ENCODE measurements around the gene ZCWPW1. TPM values are rescaled to one million over a fixed set of nuclear protein-coding genes. Genes with fewer than 3 reads are reported as not detected.
A peak's percentile ranks its signal among the peaks of the same experiment; 100 is the strongest.

The ZCWPW1 gene
- total RNA-seq, 1 experiment from 2014 or later: 5.2 TPM

DNA sequence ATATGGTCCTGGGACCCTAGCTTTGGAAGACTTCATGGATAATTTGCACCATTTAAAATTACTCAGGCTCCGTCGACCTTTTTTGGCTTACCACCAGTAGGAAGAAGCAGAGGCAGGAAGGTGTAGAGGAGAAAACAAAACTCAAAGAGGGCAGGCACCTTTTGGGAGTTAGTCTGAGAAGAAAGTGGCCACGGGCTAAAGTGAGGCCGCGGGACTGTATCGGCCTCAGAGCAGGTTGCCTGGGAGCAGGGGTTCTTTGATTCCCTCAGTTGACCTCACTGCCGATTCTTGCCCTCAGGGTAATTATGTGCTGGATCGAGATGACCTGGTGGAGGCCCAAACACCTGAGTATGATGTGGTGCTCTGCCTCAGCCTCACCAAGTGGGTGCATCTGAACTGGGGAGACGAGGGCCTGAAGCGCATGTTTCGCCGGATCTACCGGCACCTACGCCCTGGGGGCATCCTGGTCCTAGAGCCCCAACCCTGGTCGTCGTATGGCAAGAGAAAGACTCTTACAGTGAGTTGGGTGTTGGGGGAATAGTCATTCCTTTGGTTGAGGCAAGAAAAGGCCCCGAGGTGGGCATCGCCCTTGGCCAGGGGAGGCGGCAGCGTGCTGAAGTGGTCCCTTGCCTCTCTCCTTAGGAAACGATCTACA, 4.2 kb upstream of the ZCWPW1 start:
- no peak for DNase-seq (ENCODE audit: low read depth)

DNA sequence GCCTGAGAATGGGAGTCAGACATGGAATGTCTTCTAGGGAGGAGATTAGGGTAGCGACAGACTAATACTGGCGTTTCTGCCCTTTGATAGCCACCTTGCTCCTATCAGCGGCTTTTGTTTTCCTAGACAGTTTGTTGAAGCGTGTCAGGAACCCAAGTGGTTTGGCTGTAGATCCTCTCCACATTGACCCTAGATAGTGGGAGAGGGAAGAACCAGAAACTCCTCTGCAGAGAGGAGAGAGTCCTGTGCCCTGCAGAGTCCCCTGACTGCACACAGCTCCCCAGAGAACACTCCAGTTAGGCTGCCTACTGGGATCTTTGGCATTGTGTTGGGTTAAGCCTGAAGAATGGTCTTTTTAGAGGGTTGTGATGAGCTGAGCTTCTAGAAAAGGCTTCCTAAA, 3.5 kb upstream of the ZCWPW1 start:
- no peak for DNase-seq (ENCODE audit: low read depth)

DNA sequence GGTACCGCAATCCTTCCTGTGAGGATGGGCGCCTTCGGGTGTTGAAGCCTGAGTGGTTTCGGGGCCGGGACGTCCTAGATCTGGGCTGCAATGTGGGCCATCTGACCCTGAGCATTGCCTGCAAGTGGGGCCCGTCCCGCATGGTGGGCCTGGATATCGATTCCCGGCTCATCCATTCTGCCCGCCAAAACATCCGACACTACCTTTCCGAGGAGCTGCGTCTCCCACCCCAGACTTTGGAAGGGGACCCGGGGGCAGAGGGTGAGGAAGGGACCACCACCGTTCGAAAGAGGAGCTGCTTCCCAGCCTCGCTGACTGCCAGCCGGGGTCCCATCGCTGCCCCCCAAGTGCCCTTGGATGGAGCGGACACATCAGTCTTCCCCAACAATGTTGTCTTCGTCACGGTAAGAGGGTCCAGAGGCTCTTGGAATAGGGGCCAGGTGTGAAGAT, 2.8 kb upstream of the ZCWPW1 start:
- no peak for DNase-seq (ENCODE audit: low read depth)

DNA sequence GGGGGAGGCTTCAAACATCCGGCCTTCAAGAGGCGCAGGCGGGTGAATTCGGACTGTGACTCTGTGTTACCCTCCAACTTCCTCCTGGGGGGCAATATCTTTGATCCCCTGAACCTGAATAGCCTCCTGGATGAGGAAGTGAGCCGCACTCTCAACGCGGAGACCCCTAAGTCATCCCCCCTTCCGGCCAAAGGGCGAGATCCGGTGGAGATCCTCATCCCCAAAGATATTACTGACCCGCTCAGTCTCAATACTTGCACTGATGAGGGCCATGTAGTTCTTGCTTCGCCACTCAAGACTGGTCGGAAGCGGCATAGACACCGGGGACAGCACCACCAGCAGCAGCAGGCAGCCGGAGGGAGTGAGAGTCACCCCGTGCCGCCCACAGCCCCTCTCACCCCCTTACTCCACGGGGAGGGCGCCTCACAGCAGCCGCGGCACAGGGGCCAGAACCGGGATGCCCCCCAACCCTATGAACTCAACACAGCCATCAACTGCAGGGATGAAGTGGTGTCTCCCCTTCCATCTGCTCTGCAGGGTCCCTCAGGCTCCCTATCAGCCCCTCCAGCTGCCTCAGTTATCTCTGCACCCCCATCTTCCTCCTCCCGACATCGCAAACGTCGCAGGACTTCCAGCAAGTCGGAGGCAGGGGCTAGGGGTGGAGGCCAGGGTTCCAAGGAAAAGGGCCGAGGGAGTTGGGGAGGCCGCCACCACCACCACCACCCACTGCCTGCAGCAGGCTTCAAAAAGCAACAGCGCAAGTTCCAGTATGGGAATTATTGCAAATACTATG, 2.2 kb upstream of the ZCWPW1 start:
- DNase-seq (ENCODE audit: low read depth): no peak

DNA sequence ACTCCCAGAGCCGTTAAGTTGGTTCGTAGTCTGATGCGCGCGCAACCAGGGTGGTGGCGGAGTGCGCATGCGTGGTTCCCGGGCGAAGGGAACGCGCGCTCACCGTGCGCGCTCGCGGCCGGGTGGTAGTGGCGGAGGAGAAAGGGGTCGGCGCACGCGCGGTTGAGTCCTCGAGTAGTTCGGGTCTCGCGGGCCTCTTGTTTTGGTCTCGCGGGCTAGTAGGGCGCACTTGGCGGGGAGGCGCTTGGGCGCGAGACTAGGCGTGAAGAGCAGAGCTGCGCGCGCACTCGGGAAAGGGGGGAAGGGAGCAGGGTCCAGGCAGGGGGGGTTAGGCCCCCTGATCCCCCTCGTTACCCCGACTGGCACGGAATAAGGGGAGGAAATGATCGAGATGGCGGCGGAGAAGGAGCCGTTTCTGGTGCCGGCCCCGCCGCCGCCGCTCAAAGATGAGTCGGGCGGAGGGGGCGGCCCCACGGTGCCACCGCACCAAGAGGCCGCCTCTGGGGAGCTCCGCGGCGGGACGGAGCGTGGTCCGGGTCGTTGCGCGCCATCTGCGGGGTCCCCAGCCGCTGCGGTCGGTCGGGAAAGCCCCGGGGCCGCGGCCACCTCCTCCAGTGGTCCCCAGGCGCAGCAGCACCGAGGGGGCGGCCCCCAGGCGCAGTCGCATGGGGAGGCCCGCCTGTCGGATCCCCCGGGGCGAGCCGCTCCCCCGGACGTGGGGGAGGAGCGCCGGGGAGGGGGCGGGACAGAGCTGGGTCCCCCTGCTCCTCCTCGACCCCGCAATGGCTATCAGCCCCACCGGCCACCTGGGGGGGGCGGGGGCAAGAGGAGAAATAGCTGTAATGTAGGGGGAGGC, 1.4 kb upstream of the ZCWPW1 start, which contains the start of gene MEPCE:
TSS of gene MEPCE (plus strand) at position 195 of the 856 bp plus-strand sequence. CDS start at position 383, 188 bp downstream.
- peak; percentile 95 for DNase-seq (ENCODE audit: low read depth)

DNA sequence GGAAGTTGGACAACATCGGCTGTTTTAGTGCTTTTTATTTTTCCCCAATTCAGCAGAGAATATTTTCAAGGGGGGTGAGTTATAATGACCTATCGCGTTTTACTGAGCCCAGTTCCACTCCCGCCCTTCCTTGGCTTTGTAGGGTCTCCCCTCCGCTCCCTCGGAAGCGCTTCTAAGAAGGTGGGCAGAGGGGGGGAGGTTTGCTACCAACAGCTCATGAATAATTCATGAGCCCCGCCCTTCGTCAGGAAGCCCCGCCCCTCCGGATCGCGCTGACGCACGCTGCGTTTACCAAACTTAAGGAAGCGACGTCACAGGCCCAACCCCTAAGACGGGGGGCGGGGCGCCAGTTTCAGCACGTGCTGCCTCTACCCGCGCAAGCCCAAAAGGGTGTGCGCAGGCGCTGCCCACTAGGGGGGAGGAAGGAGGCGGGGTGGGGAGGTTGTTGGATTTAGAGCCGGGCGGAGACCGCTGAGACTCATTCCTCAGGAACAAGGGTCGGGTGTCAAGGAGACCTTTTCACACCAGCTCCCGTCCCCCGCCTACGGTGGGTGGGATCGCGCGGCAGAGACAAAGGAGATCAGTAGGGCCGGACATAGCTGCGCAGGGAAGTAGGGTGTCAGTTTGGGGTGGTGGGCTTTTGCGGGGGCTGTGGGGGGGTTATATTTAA, 599 bp upstream of the ZCWPW1 start:
- peak; percentile 99 for DNase-seq (ENCODE audit: low read depth)

DNA sequence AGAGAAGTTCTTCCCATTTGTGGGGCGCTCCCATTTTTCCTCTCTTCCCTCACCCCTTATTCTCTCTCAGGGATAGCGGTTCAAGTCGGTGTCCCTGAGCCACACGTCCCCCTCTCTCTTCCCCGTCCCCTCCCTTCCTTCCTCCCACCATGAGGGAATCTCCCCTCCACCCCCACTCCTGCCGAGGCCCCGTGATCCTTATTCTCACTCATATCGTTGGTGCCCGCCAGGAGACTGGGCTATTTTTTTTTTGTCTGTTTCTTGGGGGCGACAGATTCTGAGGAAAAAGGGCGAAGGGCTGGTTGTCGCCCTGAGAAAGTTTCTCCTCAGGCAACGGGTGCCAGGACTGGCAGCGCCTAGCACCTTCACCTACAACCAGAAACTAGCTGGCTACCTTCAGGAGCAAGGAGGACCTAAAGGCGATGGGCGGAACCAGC, 723 bp downstream of the ZCWPW1 start:
- no peak for DNase-seq (ENCODE audit: low read depth)

DNA sequence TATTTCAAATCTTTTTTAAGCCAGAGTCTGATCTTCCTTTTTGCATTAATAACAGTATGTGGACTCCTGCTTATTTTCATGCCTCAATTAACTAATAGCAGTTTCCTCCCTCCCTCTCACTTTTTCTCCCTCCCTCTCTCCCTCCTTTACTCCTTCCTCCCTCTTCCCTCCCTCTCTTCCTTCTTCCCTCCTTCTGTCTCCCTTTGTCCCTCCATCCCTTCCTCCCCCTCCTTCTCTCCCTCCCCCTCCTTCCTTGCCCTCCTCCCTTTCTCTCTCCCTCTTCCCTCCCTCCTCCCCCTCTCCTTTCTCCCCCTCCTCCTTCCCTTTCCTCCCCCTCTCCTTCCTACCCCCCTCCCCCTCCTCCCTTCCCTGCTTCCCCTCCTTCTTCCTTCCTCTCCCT, 2.0 kb downstream of the ZCWPW1 start:
- DNase-seq (ENCODE audit: low read depth): no peak

DNA sequence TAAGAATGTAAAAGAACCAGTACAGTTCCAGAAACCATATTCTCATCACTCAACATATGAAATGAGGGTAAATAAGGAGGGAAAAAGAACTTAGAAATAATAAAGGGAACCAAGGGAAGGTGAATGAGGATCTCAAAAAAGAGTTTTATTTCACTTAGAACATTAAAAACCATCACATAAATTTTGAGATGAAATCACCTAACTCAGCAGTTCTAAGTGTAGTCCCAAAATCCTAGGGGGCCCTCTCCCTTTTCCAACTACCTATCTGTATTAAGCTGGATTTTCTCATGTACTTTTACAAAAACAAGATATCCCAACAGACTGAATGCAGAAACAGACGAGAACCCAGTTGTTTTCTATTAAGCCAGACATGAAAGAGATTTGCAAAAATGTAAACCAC, 3.2 kb downstream of the ZCWPW1 start:
- DNase-seq (ENCODE audit: low read depth): no peak

DNA sequence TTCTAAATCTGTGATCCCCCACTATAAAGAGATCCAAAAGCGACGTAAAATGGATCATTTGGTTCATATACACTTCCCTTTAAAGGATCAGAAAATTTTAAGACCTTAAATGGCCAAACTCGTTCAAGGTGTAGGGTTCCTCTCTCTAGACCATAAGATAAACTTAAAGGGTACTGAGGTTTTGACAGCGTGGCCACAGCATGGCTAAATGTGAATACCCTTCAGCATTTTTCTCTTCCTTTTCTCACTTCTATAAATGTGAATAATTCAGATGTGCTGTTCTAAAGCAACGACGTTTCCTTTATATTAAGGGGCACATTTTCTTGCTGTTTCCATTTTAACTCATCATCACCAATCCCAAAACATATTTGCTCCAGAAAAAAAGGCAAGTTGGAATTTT, 5.2 kb downstream of the ZCWPW1 start:
- no peak for DNase-seq (ENCODE audit: low read depth)

DNA sequence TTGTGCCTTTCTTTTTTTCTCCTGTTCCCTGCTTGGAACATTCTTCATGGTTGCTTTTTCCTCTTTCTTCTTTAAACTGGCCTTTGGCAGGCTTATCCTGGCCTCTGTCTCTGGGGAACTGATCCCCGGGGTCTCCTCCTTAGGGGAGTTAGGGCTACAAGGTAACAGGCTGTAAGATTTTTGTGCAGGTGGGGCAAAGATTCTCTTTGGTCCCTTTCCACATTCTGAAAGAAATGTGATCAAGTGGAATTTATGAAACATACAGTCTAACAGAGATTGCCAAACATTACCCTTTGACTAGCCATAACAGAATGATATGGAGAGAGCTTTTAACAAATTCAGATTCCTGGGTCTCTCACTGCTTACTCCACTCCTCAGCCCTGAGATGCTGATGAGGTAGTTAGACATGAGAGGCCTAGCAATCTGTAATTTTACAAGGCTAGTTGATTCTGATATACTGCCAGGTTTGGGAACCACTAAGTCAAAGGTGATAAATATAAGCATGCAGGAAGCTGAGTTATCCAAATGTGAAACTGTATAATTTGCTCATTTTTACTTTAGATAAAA, 8.8 kb downstream of the ZCWPW1 start:
- DNase-seq (ENCODE audit: low read depth): no peak

DNA sequence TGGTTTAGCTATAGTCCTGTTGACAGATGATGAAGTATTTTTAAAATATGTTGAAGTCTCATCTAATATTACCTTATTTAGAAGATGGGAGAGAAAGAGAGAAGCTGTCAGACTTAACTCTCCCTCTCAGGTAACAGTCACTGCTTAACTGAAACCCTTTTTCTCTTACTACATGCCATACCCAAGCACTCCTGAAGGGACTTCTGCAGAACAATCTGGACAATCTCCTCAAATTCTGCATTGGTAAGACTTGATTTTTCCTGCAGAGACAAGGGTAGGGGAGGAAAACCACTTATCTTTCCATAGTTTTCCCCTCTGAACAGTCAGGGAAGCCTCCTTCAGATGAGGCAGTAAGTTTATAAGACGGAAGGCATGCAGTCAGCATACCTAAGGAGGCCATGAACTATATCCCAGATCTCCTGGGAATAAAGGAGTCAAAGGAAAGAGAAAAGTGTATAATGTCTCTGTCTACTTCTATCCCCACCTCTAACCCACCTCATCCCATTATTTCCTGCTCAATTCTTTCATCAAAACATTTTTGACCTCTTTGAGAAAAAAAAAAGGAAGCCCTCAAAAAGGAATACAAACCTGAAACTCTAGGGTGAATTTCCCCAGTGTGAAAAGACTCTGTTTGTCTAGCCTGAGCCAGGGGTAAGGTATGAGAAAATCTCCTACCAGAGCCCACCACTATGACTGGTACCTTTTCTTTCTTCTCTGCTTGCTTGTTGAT, 9.4 kb downstream of the ZCWPW1 start:
- DNase-seq (ENCODE audit: low read depth): no peak

DNA sequence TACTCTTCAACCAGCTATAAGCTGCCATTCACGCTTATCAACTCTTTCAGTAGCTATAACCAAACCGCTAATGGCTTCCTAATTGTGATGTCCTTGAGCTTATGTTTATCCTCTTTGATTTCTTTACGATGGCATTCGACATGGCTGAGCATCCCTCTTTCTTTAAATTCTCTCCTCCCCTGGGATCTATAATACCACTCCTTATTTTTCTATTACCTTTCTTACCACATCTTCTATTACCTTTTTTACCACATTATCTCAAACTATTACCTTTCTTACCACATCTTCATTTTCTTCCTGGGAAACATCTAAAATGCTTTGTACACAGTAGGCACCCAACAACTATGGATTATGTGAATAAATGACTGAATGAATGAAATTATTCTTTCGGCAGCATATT, 13.1 kb downstream of the ZCWPW1 start:
- no peak for DNase-seq (ENCODE audit: low read depth)

DNA sequence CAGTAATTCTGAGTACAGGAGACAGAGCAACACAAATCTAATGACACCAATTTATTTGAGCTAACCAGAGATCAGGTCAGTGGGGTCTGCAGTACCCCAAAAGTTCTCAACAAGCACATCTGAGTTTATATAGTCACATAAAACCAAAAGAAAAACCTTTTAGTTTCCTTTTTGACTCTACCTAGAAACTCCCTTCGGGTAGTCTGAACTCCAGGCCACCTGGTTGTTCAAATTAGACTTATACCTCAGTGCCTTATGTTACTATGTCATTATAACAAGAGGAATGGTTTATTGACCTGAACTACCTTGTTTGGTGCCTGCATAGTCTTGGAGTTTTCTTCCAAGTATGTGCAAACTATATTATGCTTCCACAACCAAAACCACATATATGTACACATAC, 14.6 kb downstream of the ZCWPW1 start:
- no peak for DNase-seq (ENCODE audit: low read depth)

DNA sequence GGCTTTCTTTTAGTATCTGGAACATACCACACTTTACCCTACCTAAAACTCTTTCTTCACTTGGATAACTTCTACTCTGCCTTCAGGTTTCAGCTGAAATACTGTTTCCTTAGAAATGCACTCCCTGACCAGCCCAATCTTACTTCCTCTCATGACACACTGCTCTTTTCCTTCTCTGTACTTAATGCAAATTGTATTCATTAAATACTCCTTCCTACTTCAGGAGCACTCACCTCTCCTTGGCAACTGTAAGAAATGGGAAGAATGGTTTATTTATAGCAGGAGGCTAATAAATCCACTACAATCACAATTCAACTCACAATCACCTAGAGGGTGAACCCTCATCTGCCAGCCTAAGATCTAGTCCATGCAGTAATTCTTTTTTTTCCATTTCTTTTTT, 15.2 kb downstream of the ZCWPW1 start:
- DNase-seq (ENCODE audit: low read depth): no peak

DNA sequence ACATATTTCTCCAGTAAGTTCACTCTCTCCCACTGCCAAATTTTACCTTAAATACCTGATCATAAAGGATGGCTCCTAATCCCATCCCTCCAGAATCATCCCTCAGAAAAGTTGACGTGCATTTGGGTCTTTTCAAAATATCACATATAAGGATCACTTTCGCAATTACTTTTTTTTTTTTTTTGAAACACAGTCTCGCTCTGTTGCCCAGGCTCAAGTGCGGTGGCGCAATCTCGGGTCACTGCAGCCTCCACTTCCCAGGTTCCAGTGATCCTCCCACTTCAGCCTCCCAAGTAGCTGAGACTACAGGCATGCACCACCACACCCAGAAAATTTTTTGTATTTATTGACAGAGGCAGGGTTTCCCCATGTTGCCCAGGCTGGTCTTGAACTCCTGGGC, 17.4 kb downstream of the ZCWPW1 start:
- no peak for DNase-seq (ENCODE audit: low read depth)

DNA sequence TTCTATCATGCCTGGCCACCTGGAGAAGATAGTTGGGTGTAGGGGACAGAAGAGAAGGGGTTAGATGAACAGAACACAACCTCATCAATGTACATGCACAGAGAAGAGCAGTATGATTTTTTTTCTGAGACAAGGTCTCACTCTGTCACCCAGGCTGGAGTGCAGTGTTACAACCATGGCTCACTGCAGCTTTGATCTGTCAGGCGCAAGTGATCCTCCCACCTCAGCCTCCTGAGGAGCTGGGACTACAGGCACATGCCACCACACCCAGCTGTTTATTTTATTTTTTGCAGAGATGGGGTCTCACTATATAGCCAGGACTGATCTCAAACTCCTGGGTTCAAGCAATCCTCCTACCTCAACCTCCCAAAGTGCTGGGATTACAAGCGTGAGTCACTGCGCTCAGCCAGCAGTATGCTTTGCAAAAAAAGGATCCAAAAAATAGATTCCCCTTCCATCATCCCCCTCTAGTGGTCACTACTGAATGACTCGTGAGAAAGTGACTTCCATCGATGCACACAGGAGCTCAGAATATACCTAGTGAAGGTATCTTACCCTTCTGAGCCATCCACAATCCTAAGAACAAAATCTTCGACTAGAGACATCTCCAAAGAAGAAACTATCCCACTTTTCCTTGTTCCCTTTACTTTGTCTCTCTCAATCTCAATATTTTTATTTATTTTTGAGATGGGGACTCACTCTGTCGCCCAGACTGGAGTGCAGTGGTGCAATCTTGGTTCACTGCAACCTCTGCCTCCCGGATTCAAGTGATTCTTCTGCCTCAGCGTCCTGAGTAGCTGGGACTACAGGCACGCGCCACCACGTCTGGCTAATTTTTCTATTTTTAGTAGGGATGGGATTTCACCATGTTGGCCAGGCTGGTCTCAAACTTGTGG, 21.0 kb downstream of the ZCWPW1 start:
- peak; percentile 85 for DNase-seq (ENCODE audit: low read depth)

DNA sequence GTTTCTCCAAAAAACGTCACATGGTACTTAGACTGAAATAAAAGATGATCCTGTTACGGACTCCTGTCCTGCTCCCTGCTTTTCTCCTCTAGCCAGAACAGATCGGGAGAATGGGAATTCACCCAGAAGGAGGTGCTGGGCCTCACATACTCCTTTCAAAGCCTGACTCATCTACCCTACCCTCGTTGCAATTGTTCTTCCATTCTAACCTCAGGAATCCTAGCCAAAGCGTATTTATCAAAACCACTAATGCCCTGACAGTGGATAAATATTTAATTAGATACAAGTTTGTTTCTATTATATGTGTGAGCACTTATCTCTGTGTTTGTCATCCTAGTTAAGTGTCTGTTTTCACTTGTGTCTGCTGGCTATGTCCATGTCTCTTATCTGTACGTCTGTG, 21.7 kb downstream of the ZCWPW1 start:
- peak; percentile 86 for DNase-seq (ENCODE audit: low read depth)

DNA sequence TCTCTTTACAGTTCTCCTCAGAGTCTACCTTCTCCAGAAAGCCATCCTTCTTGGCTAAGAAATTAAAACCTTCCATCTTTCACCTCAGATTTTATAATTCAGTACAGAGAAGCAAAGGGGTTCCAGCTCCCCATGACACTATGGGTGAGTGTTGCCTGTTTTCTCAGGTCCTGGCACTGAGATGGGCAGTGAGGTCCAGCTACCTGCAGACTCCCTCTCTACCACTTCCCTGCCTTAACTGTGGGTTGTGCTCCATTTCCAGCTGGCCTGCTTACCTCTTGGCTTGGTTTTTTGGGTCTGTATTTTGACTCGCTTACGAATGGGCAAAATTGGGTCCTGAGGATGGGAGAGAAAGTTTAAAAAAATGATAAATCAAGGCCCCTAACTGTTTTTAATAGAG, 26.3 kb downstream of the ZCWPW1 start:
- DNase-seq (ENCODE audit: low read depth): no peak

DNA sequence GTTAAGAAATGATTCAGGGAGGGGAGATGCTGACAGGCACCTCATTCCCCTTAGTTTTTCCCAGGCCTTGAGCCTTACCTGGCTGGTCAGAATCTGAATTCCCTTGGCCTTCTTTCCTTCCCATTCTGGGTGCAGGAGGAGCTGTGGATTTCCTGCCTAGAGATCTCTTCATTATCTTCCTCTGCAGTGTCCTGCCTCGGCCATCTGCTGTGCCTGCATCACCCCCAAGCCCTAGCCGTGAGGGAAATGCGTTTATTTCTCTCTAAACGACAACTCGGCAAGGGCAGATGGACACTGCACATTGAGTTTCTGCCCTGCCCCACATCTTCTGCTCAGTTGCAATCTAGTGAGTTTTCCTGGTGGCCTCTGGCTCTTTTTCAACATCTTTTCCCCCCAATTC, 26.7 kb downstream of the ZCWPW1 start:
- no peak for DNase-seq (ENCODE audit: low read depth)

Measured in M059J (cell line).